Sigmoid colon (tissue), 7 donors: ENCODE data around the gene TRIM3. TPM values are rescaled to one million over a fixed set of nuclear protein-coding genes. Genes with fewer than 3 reads are reported as not detected.

Experiments
- DNase-seq: peaks from one replicate; pipeline ENCODE4 v3.0.0-alpha.2; 2019
- H3K27ac ChIP-seq, 4 donors: fragments of 200-600 bp; sonication (generic); one replicate each; pipeline ENCODE4 v1.5.1; 2016 to 2019; ENCODE audit warnings: mild to moderate bottlenecking in 1 of 4
- H3K27me3 ChIP-seq, 3 donors: fragments of 200-600 bp; sonication (generic); one replicate each; pipeline ENCODE4 v1.5.1; 2019; ENCODE audit warnings: mild to moderate bottlenecking in 1 of 3
- H3K36me3 ChIP-seq, 4 donors: fragments of 200-600 bp; sonication (generic); one replicate each; pipeline ENCODE4 v1.5.1; 2016 to 2019
- H3K4me1 ChIP-seq, 4 donors: fragments of 200-600 bp; sonication (generic); one replicate each; pipeline ENCODE4 v1.5.1; 2017 to 2019
- H3K4me3 ChIP-seq, 4 donors: fragments of 200-600 bp; sonication (generic); one replicate each; pipeline ENCODE4 v1.5.1; 2017 to 2019; ENCODE audit warnings: mild to moderate bottlenecking in 2 of 4, moderate library complexity in 1 of 4
- H3K9me3 ChIP-seq, 4 donors: fragments of 200-600 bp in 3 of 4; sonication (generic) in 3 of 4; one replicate each; pipeline versions ENCODE4 v1.5.1 to v1.6.1; 2013 to 2019
- EP300 ChIP-seq, 4 donors: sonication (generic); formaldehyde crosslinking; IDR thresholded peaks; one replicate each; pipeline ENCODE4 v1.6.1; 2017; ENCODE audit warnings: antibody characterized with exemption in 4 of 4
- POLR2A ChIP-seq, 2 donors: fragments of 450-650 bp; IDR thresholded peaks; one replicate each; pipeline ENCODE4 v1.6.1; 2016; ENCODE audit warnings: antibody characterized with exemption in 2 of 2, mild to moderate bottlenecking in 2 of 2, moderate library complexity in 2 of 2
- POLR2AphosphoS5 ChIP-seq, 4 donors: sonication (generic); formaldehyde crosslinking; IDR thresholded peaks; one replicate each; pipeline ENCODE4 v1.6.1; 2017; ENCODE audit warnings: antibody characterized with exemption in 4 of 4
- WGBS, 2 donors: extraction: QIAGEN DNeasy Blood & Tissue Kit; methylation state at CpG; one replicate each; pipeline ENCODE4 v1.1.7; 2013; 5-methylcytosine and 5-hydroxymethylcytosine counted together
- intact Hi-C: fragments of 100-400 bp; cut with DNase I; formaldehyde crosslinking; loops from one replicate; pipeline ENCODE4 v1.15.1; 2023
- polyA plus RNA-seq, 3 donors: library from polyadenylated mRNA; stranded (reverse); fragments of 200-250 nt; gene quantifications; one replicate each; pipeline ENCODE4 v1.2.3, GENCODE V29; 2013
- total RNA-seq, 4 donors: library from RNA; depleted of rRNA; stranded (reverse); fragments of >200 nt; gene quantifications; one replicate each; pipeline ENCODE4 v1.1.0, GENCODE V29; 2016
- TF ChIP-seq, protein P1 (sequence below), 4 experiments: fragments of 450-650 bp in 3 of 4; fragments of 200-600 bp in 1 of 4; IDR thresholded peaks; one replicate each; pipeline ENCODE4 v1.5.1; 2016 to 2019; ENCODE audit warnings: antibody characterized with exemption in 4 of 4, mild to moderate bottlenecking in 3 of 4, moderate library complexity in 2 of 4
- donor health status: healthy with polysubstance abuse.
- donor health status: Bipolar disorder and iron deficiency.
- donor health status: healthy.

TRIM3 gene
- total and polyA plus RNA-seq, 7 donors: 14.6 to 27.1 (median 19.8) TPM

DNA sequence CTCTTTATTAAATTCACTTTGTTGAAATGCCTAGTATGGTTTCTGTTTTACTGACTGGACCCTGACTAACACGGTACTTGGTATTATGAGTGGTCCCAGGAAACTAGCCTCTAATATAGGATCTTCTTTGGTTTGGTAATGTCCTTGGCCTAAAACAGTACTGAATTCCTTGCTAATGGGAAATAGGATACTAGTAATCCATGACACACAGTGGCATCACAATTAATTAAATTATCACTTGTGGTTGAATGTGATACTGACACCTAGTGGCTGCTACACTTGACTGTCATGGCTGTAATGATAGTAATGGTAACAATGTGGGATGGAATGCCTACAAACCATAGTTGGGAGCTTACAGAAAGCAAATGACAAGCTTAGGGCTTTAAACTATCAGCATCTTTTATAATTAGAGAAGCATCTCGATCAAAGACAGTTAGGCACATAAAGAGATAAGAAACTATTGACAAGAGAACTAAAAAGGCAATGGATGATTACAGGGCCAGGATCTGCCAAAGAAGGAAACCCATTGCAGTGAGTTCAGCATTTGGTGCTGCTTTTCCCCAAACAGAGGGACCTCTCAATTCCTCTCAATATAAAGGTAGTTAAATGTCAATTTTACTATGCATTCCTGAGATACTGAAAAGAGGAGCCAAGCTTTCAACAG lies 32.0 kb upstream of the TRIM3 start:
- no peaks in the 10 kb centered on the region for H3K9me3 ChIP-seq
- no peak overlapping the region for H3K4me3 ChIP-seq
- H3K4me1 ChIP-seq: peaks cover 0 to 11% (median 3%) of the 10 kb centered on the region in 4 donors
- no peak for DNase-seq
- 51 to 62% methylated on average over 2 of the region's 2 CpGs for WGBS, 2 donors
- no peaks in the 10 kb centered on the region for H3K27me3 ChIP-seq
- TF ChIP-seq, protein P1, sequence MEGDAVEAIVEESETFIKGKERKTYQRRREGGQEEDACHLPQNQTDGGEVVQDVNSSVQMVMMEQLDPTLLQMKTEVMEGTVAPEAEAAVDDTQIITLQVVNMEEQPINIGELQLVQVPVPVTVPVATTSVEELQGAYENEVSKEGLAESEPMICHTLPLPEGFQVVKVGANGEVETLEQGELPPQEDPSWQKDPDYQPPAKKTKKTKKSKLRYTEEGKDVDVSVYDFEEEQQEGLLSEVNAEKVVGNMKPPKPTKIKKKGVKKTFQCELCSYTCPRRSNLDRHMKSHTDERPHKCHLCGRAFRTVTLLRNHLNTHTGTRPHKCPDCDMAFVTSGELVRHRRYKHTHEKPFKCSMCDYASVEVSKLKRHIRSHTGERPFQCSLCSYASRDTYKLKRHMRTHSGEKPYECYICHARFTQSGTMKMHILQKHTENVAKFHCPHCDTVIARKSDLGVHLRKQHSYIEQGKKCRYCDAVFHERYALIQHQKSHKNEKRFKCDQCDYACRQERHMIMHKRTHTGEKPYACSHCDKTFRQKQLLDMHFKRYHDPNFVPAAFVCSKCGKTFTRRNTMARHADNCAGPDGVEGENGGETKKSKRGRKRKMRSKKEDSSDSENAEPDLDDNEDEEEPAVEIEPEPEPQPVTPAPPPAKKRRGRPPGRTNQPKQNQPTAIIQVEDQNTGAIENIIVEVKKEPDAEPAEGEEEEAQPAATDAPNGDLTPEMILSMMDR (IDR thresholded peaks at IDR 0.05): peak; percentile 32 to 78 (median 65)
- TF ChIP-seq EP300 (IDR thresholded peaks at IDR 0.05) (no peak), POLR2A (IDR thresholded peaks at IDR 0.05) (no peak), POLR2AphosphoS5 (IDR thresholded peaks at IDR 0.05) (peak in 1 of 4 donors; percentile 15)
- H3K36me3 ChIP-seq: peaks cover 0 to 49% (median 4%) of the 10 kb centered on the region in 4 donors
- H3K27ac ChIP-seq: peak overlapping the region; percentile 23 to 55 (median 46)
- intact Hi-C loops: loop anchor here (1.0 kb wide), 1 partner anchor 126 kb away; no protein-coding TSS in a partner anchor

GRCh38 chr11:6504166-6504565 lies 30.4 kb upstream of the TRIM3 start:
- no peaks in the 10 kb centered on the region for H3K9me3 ChIP-seq
- H3K36me3 ChIP-seq: peaks cover 0 to 33% (median 4%) of the 10 kb centered on the region in 4 donors
- peaks cover 0 to 17% (median 8%) of the 10 kb centered on the region in 4 donors for H3K4me1 ChIP-seq
- TF ChIP-seq POLR2A (IDR thresholded peaks at IDR 0.05) (no peak), EP300 (IDR thresholded peaks at IDR 0.05) (no peak), POLR2AphosphoS5 (IDR thresholded peaks at IDR 0.05) (no peak)
- TF ChIP-seq, protein P1 (IDR thresholded peaks at IDR 0.05): no peak
- DNase-seq: no peak
- intact Hi-C loops: no loop called here
- no peak overlapping the region for H3K27ac ChIP-seq
- H3K4me3 ChIP-seq: no peak overlapping the region
- 91 to 92% methylated on average over 3 of the region's 3 CpGs for WGBS, 2 donors
- no peaks in the 10 kb centered on the region for H3K27me3 ChIP-seq

- H3K36me3 ChIP-seq: peaks cover 0 to 26% (median 4%) of the 10 kb centered on the region in 4 donors
- WGBS, 2 donors: 94 to 95% methylated on average over 3 of the region's 3 CpGs
- H3K9me3 ChIP-seq: no peaks in the 10 kb centered on the region
- intact Hi-C loops: no loop called here
- H3K27ac ChIP-seq: no peak overlapping the region
- no peak overlapping the region for H3K4me3 ChIP-seq
- H3K27me3 ChIP-seq: no peaks in the 10 kb centered on the region
- TF ChIP-seq EP300 (IDR thresholded peaks at IDR 0.05) (no peak), POLR2AphosphoS5 (IDR thresholded peaks at IDR 0.05) (no peak)
- TF ChIP-seq, protein P1 (IDR thresholded peaks at IDR 0.05): no peak
- H3K4me1 ChIP-seq: peaks cover 0 to 31% (median 22%) of the 10 kb centered on the region in 4 donors
- DNase-seq: no peak
Observed at GRCh38 chr11:6502382-6502781, 28.6 kb upstream of the TRIM3 start.

DNA sequence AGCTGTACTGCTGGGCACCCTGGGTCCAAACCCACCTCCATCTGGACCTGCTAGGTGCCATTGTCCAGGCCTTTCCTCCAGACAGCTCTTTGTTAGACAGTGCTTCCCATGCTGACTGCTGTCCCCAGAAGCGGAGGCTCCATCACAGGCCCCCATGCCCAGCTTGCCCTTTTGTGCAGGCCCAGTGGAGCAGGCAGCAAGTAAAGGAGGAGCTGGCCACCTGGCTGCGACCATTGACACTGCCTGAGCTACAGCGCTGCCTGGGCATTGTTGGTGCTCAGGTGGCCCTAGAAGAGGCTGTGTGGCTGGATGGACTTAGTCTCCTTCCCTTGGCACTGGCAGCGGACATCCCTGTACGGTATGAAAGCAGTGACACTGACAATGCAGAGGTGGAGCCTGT lies 24.8 kb upstream of the TRIM3 start:
- TF ChIP-seq POLR2A (IDR thresholded peaks at IDR 0.05) (no peak), POLR2AphosphoS5 (IDR thresholded peaks at IDR 0.05) (no peak), EP300 (IDR thresholded peaks at IDR 0.05) (no peak)
- TF ChIP-seq, protein P1 (IDR thresholded peaks at IDR 0.05): no peak
- Histone ChIP-seq H3K27me3 (no peaks in the 10 kb centered on the region), H3K4me3 (no peak overlapping the region), H3K9me3 (no peaks in the 10 kb centered on the region), H3K27ac (peak overlapping the region in 3 of 4 donors; percentile 71 to 76 (median 76)), H3K36me3 (peaks cover 0 to 25% (median 0%) of the 10 kb centered on the region in 4 donors), H3K4me1 (peaks cover 0 to 28% (median 23%) of the 10 kb centered on the region in 4 donors)
- 92 to 95% methylated on average over 5 of the region's 5 CpGs for WGBS, 2 donors
- DNase-seq: no peak
- intact Hi-C loops: no loop called here
